GM19372 (cell line): ENCODE measurements around the gene SCGB1C2.
"Not testable (repeated sequence)": the region's sequence is repeated elsewhere in the genome, so short reads cannot be mapped to it uniquely, and the experiment has no call there.

Experiments used
- ATAC-seq: cut with Tn5 transposase; IDR thresholded peaks from one replicate; pipeline ENCODE4 v1.9.1; 2021; ENCODE audit warnings: mild to moderate bottlenecking, low read depth, moderate library complexity; ENCODE audit not compliant: unreplicated experiment

The SCGB1C2 gene

GRCh38 chr17:137166-137807 is at the start of gene SCGB1C2:
TSS of gene SCGB1C2 (plus strand) at chr17:137569. CDS start at chr17:137591, 22 bp downstream.
- not testable (repeated sequence) for ATAC-seq

GRCh38 chr17:113111-113510 is 24.3 kb upstream of the SCGB1C2 start:
- not testable (repeated sequence) for ATAC-seq

DNA sequence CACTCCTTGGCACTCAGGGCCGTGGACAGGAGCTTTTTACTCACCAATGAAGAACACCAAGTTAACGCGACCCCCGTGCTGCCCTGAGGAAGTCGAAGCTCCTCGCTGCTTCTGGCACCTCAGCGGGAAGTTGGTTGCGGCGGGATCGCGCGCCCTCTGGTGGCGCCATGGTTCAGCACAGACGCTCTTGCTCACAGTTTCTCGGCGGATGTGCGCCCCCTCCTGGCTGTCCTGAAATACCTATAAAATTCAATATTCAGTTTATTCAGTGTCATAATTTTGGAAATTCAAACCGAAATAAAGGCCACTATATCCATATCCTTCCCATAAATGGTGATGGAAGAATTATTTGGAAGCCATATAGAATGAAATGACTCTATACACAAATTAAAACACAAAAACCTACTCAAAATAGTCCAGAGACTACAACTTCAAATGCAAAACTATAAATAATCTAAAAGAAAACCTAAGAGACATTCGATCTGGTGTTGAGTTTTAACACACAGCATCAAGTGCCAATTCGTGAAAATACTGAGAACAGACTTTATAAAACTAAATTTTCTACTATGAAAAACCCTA is 18.9 kb upstream of the SCGB1C2 start:
- not testable (repeated sequence) for ATAC-seq

GRCh38 chr17:133932-134331 is 3.4 kb upstream of the SCGB1C2 start:
- not testable (repeated sequence) for ATAC-seq

DNA sequence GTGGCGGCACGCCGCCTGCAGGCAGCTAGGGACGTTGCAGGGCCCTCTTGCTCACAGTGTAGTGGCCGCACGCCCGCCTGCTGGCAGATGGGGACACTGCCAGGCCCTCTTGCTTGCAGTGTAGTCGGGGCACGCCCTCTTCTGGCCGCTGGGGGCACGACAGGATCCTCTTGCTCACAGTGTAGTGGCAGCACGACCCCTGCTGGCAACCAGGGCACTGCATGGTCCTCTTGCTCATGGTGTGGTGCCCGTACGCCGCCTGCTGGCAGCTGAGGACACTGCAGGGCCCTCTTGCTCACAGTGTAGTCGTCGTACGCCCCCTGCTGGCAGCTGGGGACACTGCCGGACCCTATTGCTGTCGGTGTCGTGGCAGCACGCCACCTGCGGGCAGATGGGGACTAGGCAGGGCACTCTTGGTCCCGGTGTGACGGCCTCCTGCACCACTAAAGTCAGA is 3.0 kb upstream of the SCGB1C2 start:
- ATAC-seq = peak; percentile 82

- not testable (repeated sequence) for ATAC-seq
These were observed 2.3 kb upstream of the SCGB1C2 start for GRCh38 chr17:135022-135421.

DNA sequence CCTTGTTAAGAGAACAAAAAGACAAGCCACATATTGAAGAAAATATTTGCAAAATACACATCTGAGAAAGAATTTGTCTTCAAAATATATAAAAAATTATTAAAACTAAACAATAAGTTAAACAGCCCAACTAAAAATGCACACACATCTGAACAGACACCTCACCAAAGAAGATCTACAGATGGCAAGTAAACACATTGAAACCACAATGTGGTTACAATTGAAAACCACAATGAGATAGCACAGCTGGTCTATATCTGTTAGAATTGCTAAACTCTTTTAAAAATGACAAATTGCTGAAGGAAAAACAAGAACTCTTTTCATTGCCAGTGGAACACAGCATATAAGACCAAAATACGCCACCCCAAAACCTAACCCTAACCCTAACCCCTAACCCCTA is 1.5 kb upstream of the SCGB1C2 start:
- not testable (repeated sequence) for ATAC-seq

DNA sequence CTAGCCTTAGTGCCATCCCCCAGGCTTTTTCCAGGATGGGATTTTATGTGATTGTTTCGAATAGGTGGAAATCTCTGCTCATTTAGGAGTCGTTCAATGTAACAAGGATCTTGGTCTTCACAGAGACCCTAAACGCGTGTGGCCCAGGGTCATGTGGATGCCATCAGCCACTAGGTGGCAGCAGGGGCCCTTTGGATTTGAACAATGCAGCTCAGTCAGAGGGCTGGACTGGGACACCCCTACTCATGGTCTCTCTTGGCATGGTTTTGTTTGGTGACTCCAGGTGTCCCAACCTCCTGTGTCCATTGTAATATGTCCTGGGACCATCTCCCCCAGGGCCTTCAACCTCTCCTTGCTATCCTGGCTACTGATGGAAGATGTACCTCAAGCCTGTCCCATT is 838 bp upstream of the SCGB1C2 start:
- not testable (repeated sequence) for ATAC-seq

DNA sequence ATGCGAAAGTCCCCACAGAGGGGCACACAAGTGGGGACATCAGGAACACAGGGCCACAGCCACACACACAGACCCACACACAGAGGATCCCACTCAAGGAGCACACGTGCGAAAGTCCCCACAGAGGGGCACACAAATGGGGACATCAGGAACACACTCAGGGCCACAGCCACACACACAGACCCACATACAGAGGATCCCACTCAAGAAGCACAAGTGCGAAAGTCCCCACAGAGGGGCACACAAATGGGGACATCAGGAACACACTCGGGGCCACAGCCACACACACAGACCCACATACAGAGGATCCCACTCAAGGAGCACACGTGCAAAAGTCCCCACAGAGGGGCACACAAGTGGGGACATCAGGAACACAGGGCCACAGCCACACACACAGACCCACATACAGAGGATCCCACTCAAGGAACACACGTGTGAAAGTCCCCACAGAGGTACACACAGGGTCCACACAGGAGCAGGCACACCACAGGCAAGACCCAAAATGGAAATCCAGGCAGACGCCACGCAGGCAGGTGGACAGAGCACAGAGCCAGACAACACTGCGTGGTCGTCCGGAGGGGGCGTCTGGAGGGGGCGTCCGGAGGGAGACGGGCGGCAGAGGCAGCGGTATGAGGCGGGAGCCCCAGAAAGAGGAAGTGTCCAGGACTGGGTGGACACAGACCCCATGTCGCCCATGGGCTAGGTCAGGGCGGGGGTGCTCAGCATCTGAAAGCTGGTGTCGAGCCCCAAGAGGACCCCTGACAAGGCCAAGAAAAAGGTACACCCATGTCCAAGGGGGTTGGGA is 2.2 kb downstream of the SCGB1C2 start:
- ATAC-seq = not testable (repeated sequence)

DNA sequence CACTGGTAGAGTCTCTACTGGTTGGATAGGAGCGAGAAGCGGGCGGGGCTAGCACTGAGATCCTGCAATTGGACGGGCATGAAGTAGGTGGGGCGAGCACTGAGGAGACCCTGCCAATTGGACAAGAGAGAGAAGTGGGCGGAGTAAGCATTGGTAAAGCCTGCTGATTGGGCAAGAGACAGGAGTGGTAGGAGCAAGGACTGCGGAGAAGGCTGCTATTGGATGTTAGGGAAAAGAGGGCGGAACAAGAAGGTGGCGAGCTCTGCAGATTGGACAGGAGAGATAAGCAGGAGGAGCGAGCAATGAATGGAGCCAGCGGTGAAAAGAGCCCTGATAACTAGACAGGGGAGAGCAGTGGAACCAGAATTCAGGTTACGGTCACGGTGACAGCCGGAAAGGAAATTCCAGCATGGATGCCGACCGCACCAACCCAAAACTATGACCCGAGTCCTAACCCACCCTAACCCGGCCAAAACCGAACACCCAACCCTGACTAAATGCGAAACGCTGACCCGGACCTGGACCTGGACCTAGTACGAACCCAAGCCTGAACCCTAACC is 4.8 kb downstream of the SCGB1C2 start:
- ATAC-seq = no peak

DNA sequence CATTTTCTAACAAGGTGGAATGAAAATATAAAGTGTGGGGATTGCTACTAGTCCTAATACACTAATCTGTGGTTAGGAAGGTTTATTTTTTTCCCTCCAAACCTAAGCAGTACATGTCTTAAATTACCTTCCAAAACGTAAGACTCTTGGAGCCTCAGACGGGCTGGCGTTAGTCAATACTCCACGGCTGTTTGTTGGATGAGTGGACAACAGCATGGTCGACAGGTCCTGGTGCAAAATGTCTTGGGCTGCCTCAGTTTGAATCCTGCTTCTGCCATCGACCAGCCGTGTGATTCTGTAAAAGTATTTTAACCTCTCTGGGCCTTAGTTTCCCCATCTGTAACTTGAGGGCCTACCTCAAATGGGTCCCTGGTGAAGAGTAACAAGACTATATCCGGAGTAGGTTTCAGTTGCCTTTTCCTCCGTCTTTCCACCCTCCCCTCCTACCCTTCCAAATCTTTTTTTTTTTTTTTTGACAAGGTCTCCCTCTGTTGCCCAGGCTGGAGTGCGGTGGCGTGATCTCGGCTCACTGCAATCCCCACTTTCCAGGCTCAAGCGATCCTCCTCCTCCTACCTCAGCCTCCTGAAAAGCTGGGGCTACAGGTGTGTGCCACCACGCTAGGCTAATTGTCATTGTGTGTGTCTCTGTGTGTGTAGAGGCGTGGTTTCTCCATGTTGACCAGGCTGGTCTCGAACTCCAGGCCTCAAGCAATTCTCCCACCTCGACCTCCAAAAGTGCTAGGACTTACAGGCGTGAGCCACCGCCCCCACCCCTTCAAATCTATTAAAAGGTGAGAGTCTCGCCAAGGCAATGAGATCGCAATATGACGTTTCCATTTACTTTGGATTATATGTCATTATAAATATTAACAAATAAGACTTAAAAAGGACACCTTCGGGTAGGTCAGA is 5.8 kb downstream of the SCGB1C2 start:
- no peak for ATAC-seq

- ATAC-seq = no peak
These were observed 6.5 kb downstream of the SCGB1C2 start for GRCh38 chr17:143785-144281.

DNA sequence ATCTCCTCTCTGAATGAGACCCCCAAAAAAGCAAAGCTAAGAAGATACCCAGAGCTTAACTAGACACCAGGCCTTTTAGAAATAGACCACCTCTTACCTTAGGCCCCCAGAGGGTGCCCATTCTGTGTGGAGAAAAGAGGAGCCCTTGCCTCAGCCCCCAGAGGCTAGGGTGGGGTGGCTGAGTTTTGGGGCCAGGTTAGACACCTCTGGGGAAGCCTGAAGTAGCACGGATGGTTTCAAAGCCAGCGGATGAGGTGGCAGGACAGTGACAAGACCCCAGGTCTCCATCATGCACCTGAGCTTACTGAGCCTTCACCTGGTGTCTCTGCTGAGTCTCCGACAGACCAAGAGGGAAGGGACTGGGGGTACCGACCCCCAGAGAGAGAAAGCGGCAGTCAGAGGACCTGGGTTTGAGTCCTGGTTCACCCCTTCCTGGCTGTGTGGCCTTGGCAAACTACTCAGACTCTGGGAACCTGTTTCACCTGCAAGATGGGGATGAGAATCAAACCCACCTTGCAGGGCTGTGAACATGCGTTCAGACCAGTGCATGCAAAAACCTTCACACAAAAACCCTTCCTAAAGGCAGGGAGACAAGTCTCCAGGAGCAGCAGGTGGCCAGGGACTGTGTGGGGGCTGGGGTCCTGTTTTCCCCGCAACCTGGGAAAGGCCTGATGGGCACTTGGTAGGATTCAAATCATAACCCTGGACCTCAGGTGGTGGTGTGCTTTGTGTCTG is 7.7 kb downstream of the SCGB1C2 start:
- ATAC-seq = no peak

DNA sequence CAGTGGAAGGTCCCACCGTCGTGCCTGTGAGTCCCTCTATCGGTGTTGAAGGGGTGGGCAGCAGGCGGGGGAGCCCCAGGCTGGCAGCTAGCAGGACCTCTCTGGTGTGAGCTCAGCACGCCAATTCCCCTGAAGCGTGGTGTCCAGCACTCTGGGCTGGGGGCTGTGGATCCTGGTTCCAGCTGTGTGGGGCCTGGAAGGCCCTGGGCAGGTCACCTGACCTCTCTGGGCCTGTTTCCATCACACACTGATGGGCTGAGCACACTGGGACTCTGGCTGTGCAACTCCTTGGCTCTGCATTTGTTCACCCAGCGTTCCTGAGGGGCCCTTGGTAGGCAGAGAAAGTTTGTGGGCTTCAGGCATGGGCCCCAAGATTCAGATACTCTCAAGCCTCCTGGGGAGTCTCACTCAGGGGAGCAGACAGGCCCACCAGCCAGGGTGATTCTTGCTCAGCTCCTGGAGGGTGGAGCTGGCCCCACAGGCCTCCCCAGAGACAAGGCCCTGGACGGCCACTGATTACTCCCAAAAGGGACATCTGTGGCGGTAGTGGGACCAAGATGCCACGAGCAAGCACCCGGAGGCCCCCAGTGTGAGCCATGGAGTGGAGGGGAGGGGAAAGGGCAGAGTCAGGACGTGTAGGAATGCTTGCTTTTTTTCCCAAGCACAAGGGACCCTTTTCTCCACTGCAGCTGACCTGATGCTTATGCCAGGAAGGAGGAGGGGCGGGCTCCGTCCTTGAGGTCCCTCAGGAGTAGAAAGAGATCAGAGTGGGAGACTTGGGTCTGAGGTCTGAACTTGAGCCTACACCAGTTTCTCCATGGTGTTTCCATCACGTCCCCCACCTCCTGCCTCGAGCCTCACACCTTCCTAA is 8.5 kb downstream of the SCGB1C2 start:
- ATAC-seq = no peak

- ATAC-seq = no peak
These were observed 9.2 kb downstream of the SCGB1C2 start for GRCh38 chr17:146546-146945.

DNA sequence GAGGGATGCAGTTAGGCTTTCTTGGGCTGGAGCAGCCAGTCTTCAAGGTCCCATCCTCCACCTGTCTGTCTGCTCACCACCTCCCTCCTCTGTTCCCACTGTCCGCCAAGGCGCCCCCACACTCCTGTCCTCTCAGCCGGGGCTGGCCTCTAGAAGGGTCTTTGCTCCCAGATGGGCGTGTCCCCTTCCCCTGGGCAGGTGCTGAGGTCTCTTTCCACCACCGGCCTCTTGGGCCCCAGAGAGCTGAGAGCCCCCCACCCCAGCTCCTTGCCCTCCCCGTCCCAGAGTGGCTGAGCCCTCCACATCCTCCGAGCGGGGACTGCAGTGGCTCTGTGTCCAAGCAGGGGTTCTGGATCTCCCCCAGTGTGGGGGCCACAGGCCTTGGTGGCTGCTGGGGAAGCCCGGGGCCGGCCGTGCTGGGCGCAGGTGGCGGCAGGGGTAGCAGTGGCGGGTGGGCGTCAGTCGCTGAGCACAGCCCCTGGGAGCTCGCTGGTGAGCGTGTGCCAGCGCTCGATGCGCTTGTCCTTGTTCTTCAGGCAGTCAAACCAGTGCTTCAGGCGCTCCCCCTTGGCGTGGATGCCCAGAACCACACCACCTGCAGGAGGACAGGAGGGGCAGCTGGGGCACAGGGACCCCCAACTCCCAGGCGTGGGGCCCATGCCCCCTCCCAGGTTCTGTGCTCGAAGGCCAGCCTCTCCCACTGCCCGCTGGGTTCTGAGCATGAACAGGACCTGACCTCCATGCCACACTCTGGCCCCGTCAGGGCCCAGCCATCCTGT is 9.8 kb downstream of the SCGB1C2 start:
- no peak for ATAC-seq
